H9 (cell line): ENCODE data around the gene KIAA0930. TPM values are rescaled to one million over a fixed set of nuclear protein-coding genes. Genes with fewer than 3 reads are reported as not detected.

Experiments
- DNase-seq: peaks from one replicate; pipeline ENCODE4 v3.0.0-alpha.2; 2017
- H2AFZ ChIP-seq: one replicate; pipeline ENCODE4 v1.6.1; 2013; ENCODE audit warnings: mild to moderate bottlenecking, low read length, control low read depth, moderate library complexity
- H2AK5ac ChIP-seq: 2 replicates; pipeline ENCODE4 v1.6.1; 2013; ENCODE audit warnings: low read length, control low read depth, mixed read lengths; ENCODE audit not compliant: insufficient read length
- H2BK120ac ChIP-seq: one replicate; pipeline ENCODE4 v1.6.1; 2013; ENCODE audit warnings: low read depth, mild to moderate bottlenecking, low read length, control low read depth, inconsistent platforms; ENCODE audit not compliant: poor library complexity, severe bottlenecking
- H2BK12ac ChIP-seq: 2 replicates; pipeline ENCODE4 v1.6.1; 2013; ENCODE audit warnings: low read length, control low read depth, mixed read lengths, low read depth; ENCODE audit not compliant: insufficient read length
- H2BK15ac ChIP-seq: 2 replicates; pipeline ENCODE4 v1.6.1; 2013; ENCODE audit warnings: low read depth, low read length, control low read depth
- H2BK20ac ChIP-seq: one replicate; pipeline ENCODE4 v1.6.1; 2013; ENCODE audit warnings: low read depth, mild to moderate bottlenecking, low read length, control low read depth, inconsistent platforms; ENCODE audit not compliant: poor library complexity, severe bottlenecking
- H2BK5ac ChIP-seq: 2 replicates; pipeline ENCODE4 v1.6.1; 2013; ENCODE audit warnings: low read length, control low read depth, mixed read lengths; ENCODE audit not compliant: insufficient read length
- H3K14ac ChIP-seq: 2 replicates; pipeline ENCODE4 v1.6.1; 2013; ENCODE audit warnings: low read length, control low read depth; ENCODE audit not compliant: insufficient read depth
- H3K18ac ChIP-seq: 2 replicates; pipeline ENCODE4 v1.6.1; 2013; ENCODE audit warnings: low read depth, mild to moderate bottlenecking, mixed read lengths, low read length, control low read depth; ENCODE audit not compliant: insufficient read length
- H3K23ac ChIP-seq: 2 replicates; pipeline ENCODE4 v1.6.1; 2013; ENCODE audit warnings: low read length, control low read depth, mixed read lengths, low read depth; ENCODE audit not compliant: insufficient read length
- H3K23me2 ChIP-seq: 2 replicates; pipeline ENCODE4 v1.6.1; 2013; ENCODE audit warnings: low read depth, mild to moderate bottlenecking, mixed read lengths, low read length, control low read depth; ENCODE audit not compliant: insufficient read length, poor library complexity, severe bottlenecking
- H3K27ac ChIP-seq: 2 replicates; pipeline ENCODE4 v1.5.1; 2013; ENCODE audit warnings: low read length, control low read depth, mixed read lengths, low read depth; ENCODE audit not compliant: insufficient read length
- H3K27me3 ChIP-seq: 2 replicates; pipeline ENCODE4 v1.6.1; 2013; ENCODE audit warnings: low read length, control low read depth, inconsistent platforms; ENCODE audit not compliant: insufficient read depth
- H3K4ac ChIP-seq: 2 replicates; pipeline ENCODE4 v1.6.1; 2013; ENCODE audit warnings: low read depth, mild to moderate bottlenecking, control low read depth, inconsistent platforms, low read length, moderate library complexity
- H3K4me1 ChIP-seq: 2 replicates; pipeline ENCODE4 v1.6.1; 2013; ENCODE audit warnings: low read length, control low read depth, inconsistent platforms; ENCODE audit not compliant: insufficient read depth
- H3K4me2 ChIP-seq: 2 replicates; pipeline ENCODE4 v1.6.1; 2013; ENCODE audit warnings: low read length, control low read depth, mixed read lengths; ENCODE audit not compliant: insufficient read length, insufficient read depth
- H3K56ac ChIP-seq: 2 replicates; pipeline ENCODE4 v1.6.1; 2013; ENCODE audit warnings: low read depth, mild to moderate bottlenecking, mixed read lengths, low read length, control low read depth; ENCODE audit not compliant: insufficient read length
- H3K79me1 ChIP-seq: 2 replicates; pipeline ENCODE4 v1.6.1; 2013; ENCODE audit warnings: low read depth, mild to moderate bottlenecking, moderate library complexity, low read length, control low read depth, inconsistent platforms; ENCODE audit not compliant: insufficient read depth, poor library complexity, severe bottlenecking
- H3K79me2 ChIP-seq: 2 replicates; pipeline ENCODE4 v1.6.1; 2013; ENCODE audit warnings: low read length, control low read depth, inconsistent platforms; ENCODE audit not compliant: insufficient read depth
- H3K9ac ChIP-seq: 2 replicates; pipeline ENCODE4 v1.6.1; 2013; ENCODE audit warnings: low read length, control low read depth, mixed read lengths; ENCODE audit not compliant: insufficient read length; ENCODE audit errors: extremely low read depth
- H3K9me3 ChIP-seq: one replicate; pipeline ENCODE4 v1.6.1; 2013; ENCODE audit warnings: low read depth, low read length, inconsistent platforms; ENCODE audit not compliant: control insufficient read depth
- H3T11ph ChIP-seq: one replicate; pipeline ENCODE4 v1.6.1; 2013; ENCODE audit warnings: mild to moderate bottlenecking, low read length, control low read depth, inconsistent platforms
- H4K20me1 ChIP-seq: one replicate; pipeline ENCODE4 v1.6.1; 2013; ENCODE audit not compliant: control insufficient read depth, insufficient read length, insufficient read depth
- H4K5ac ChIP-seq: 2 replicates; pipeline ENCODE4 v1.6.1; 2013; ENCODE audit warnings: low read depth, mild to moderate bottlenecking, mixed read lengths, low read length, control low read depth; ENCODE audit not compliant: insufficient read length
- H4K8ac ChIP-seq: replicated peaks from 2 replicates; pipeline ENCODE4 v1.6.1; 2013; ENCODE audit warnings: low read length, control low read depth, mixed read lengths, low read depth; ENCODE audit not compliant: insufficient read length
- H4K91ac ChIP-seq: 2 replicates; pipeline ENCODE4 v1.6.1; 2013; ENCODE audit warnings: low read depth, mild to moderate bottlenecking, moderate library complexity, mixed read lengths, low read length, control low read depth; ENCODE audit not compliant: insufficient read length
- H3K27ac Mint-ChIP-seq, 3 experiments: 2 replicates in 2 of 3; 3 replicates in 1 of 3; pipeline ENCODE4 v1.8.0; 2020 to 2021; ENCODE audit warnings: mixed read lengths in 3 of 3, mild to moderate bottlenecking in 1 of 3, moderate library complexity in 1 of 3
- H3K27me3 Mint-ChIP-seq: 2 replicates; pipeline ENCODE4 v1.8.0; 2021; ENCODE audit warnings: low read depth, mild to moderate bottlenecking, moderate library complexity, mixed read lengths
- H3K36me3 Mint-ChIP-seq, 3 experiments: 2 replicates in 2 of 3; 3 replicates in 1 of 3; pipeline ENCODE4 v1.8.0; 2020 to 2021; ENCODE audit warnings: low read depth in 3 of 3, mixed read lengths in 3 of 3; ENCODE audit not compliant: insufficient read depth in 1 of 3
- H3K4me1 Mint-ChIP-seq, 2 experiments: 2 replicates each; pipeline ENCODE4 v1.8.0; 2020; ENCODE audit warnings: mixed read lengths in 2 of 2
- H3K4me3 Mint-ChIP-seq, 2 experiments: 2 replicates in 1 of 2; 3 replicates in 1 of 2; pipeline ENCODE4 v1.8.0; 2020 to 2021; ENCODE audit warnings: mild to moderate bottlenecking in 2 of 2, mixed read lengths in 2 of 2, moderate library complexity in 1 of 2
- H3K9me3 Mint-ChIP-seq, 2 experiments: 2 replicates in 1 of 2; 3 replicates in 1 of 2; pipeline ENCODE4 v1.8.0; 2020; ENCODE audit warnings: mild to moderate bottlenecking in 2 of 2, mixed read lengths in 2 of 2, moderate library complexity in 1 of 2
- CTCF ChIP-seq: fragments of 200-600 bp; sonication (generic); conservative IDR thresholded peaks from 3 replicates; pipeline ENCODE4 v1.8.0; 2021; ENCODE audit warnings: antibody characterized with exemption, mild to moderate bottlenecking
- WGBS: extraction: QIAGEN DNeasy Blood & Tissue Kit; methylation state at CpG from one replicate; pipeline ENCODE4 v1.1.7; 2013; ENCODE audit warnings: missing lambda C conversion rate, low lambda C conversion rate, mixed read lengths; ENCODE audit not compliant: insufficient read length; ENCODE audit errors: extremely low coverage; 5-methylcytosine and 5-hydroxymethylcytosine counted together
- total RNA-seq: library from RNA; stranded (reverse); gene quantifications from 2 replicates; pipeline ENCODE4 v1.2.1, GENCODE V29; 2021

The KIAA0930 gene
- total RNA-seq, 1 experiment from 2014 or later: 46.2 TPM

- 0 out of 2 replicates have a peak, but pooled peaks cover 2% of the 10 kb centered on the region for H3K4me1 ChIP-seq
- H3K27ac ChIP-seq: no peak overlapping the region
- Mint-ChIP-seq H3K27ac (no peak overlapping the region), H3K9me3 (no peaks in the 10 kb centered on the region), H3K4me3 (no peak overlapping the region), H3K27me3 (no peaks in the 10 kb centered on the region; the same call in 1 of the 2 replicates), H3K36me3 (peaks cover 3 to 22% (median 11%) of the 10 kb centered on the region in 3 experiments), H3K4me1 (peaks cover 10 to 34% of the 10 kb centered on the region in 2 experiments)
- no peak overlapping the region for H2BK20ac ChIP-seq
- H2AFZ ChIP-seq: no peak overlapping the region
- no peak overlapping the region for H3K14ac ChIP-seq
- DNase-seq: no peak
- no peaks in the 10 kb centered on the region for H3K9me3 ChIP-seq
- H3K56ac ChIP-seq: no peak overlapping the region
- H3K79me2 ChIP-seq: no peaks in the 10 kb centered on the region
- no peak overlapping the region for H2BK15ac ChIP-seq
- H4K5ac ChIP-seq: no peak overlapping the region
- no peak overlapping the region for H3K4me2 ChIP-seq
- no peak overlapping the region for H3K18ac ChIP-seq
- H3K79me1 ChIP-seq: no peaks in the 10 kb centered on the region
- WGBS: no CpG with 5 or more reads among the region's 13 CpGs
- no peak overlapping the region for H2BK120ac ChIP-seq
- no peak overlapping the region for H3K9ac ChIP-seq
- no peak overlapping the region for H2AK5ac ChIP-seq
- no peaks in the 10 kb centered on the region for H3K23me2 ChIP-seq
- H3K27me3 ChIP-seq: no peaks in the 10 kb centered on the region
- no peak for TF ChIP-seq CTCF
- H2BK5ac ChIP-seq: no peak overlapping the region
- H3K23ac ChIP-seq: no peak overlapping the region
- no peak overlapping the region for H3K4ac ChIP-seq
- H4K8ac ChIP-seq: no peak overlapping the region
- H2BK12ac ChIP-seq: no peak overlapping the region
- H4K91ac ChIP-seq: no peak overlapping the region
- H4K20me1 ChIP-seq: peaks cover 4% of the 10 kb centered on the region
- no peak overlapping the region for H3T11ph ChIP-seq
Measured at GRCh38 chr22:45207533-45207932, 33.2 kb downstream of the KIAA0930 start.
